WTC11 (cell line): ENCODE data around the gene BCAS3. TPM values are rescaled to one million over a fixed set of nuclear protein-coding genes. Genes with fewer than 3 reads are reported as not detected.
A peak's percentile ranks its signal among the peaks of the same experiment; 100 is the strongest.

Experiments used
- ATAC-seq: fragments of 200-7000 bp; cut with Tn5 transposase; 2 replicates; pipeline ENCODE4 v1.10.0; 2021; ENCODE audit warnings: mild to moderate bottlenecking, moderate library complexity
- CTCF ChIA-PET: fragments of 300-600 bp; sonication (Branson Sonifier 250); formaldehyde crosslinking; loops from one replicate; lab custom pipeline; 2021; ENCODE audit warnings: antibody characterized with exemption; lab: Charles Lee
- POLR2A ChIA-PET: fragments of 350-600 bp; sonication (Branson Sonifier 250); formaldehyde crosslinking; loops from one replicate; lab custom pipeline; 2021; ENCODE audit warnings: antibody characterized with exemption; lab: Charles Lee
- DNase-seq: peaks from one replicate; pipeline ENCODE4 v3.0.0; 2021; ENCODE audit warnings: low spot score
- H3K27ac Mint-ChIP-seq: 2 replicates; pipeline ENCODE4 v1.8.0; 2021; ENCODE audit warnings: mixed read lengths
- H3K27me3 Mint-ChIP-seq: 2 replicates; pipeline ENCODE4 v1.8.0; 2021; ENCODE audit warnings: low read depth, mild to moderate bottlenecking, moderate library complexity, mixed read lengths
- H3K36me3 Mint-ChIP-seq: 2 replicates; pipeline ENCODE4 v1.8.0; 2021; ENCODE audit warnings: mixed read lengths
- H3K4me1 Mint-ChIP-seq: 2 replicates; pipeline ENCODE4 v1.8.0; 2022; ENCODE audit warnings: mixed read lengths
- H3K4me3 Mint-ChIP-seq: 2 replicates; pipeline ENCODE4 v1.8.0; 2021; ENCODE audit warnings: mild to moderate bottlenecking, moderate library complexity, mixed read lengths
- H3K9me3 Mint-ChIP-seq: 2 replicates; pipeline ENCODE4 v1.8.0; 2021; ENCODE audit warnings: mixed read lengths
- ATF3 ChIP-seq: sonication (generic); formaldehyde crosslinking; conservative IDR thresholded peaks from 2 replicates; pipeline ENCODE4 v1.8.1; 2022; ENCODE audit warnings: mild to moderate bottlenecking, missing genetic modification reagents
- E2F5 ChIP-seq: sonication (generic); formaldehyde crosslinking; IDR thresholded peaks from 2 replicates; pipeline ENCODE4 v1.8.1; 2022; ENCODE audit warnings: mild to moderate bottlenecking, moderate library complexity, missing genetic modification reagents
- FOXK1 ChIP-seq: sonication (generic); formaldehyde crosslinking; IDR thresholded peaks from 2 replicates; pipeline ENCODE4 v1.8.0; 2022; ENCODE audit warnings: mild to moderate bottlenecking, moderate library complexity, missing genetic modification reagents
- FOXP1 ChIP-seq: sonication (generic); formaldehyde crosslinking; IDR thresholded peaks from 2 replicates; pipeline ENCODE4 v1.8.0; 2022; ENCODE audit warnings: missing genetic modification reagents, mild to moderate bottlenecking, moderate library complexity, borderline replicate concordance
- GRHL2 ChIP-seq: fragments of 250-450 bp; sonication (Bioruptor Pico); IDR thresholded peaks from 2 replicates; pipeline ENCODE4 v1.8.0; 2022; ENCODE audit warnings: mild to moderate bottlenecking, moderate library complexity; ENCODE audit not compliant: insufficient replicate concordance, severe bottlenecking
- MYBL2 ChIP-seq: sonication (generic); formaldehyde crosslinking; IDR thresholded peaks from 2 replicates; pipeline ENCODE4 v1.8.1; 2023; ENCODE audit warnings: mild to moderate bottlenecking, moderate library complexity, missing genetic modification reagents
- NR2C2 ChIP-seq: sonication (generic); formaldehyde crosslinking; IDR thresholded peaks from 2 replicates; pipeline ENCODE4 v1.8.0; 2022; ENCODE audit warnings: mild to moderate bottlenecking, missing genetic modification reagents
- NR3C1 ChIP-seq: sonication (generic); formaldehyde crosslinking; conservative IDR thresholded peaks from 2 replicates; pipeline ENCODE4 v1.8.1; 2023; ENCODE audit warnings: low read depth, mild to moderate bottlenecking, missing genetic modification reagents
- PREB ChIP-seq: sonication (generic); formaldehyde crosslinking; IDR thresholded peaks from 2 replicates; pipeline ENCODE4 v1.8.1; 2022; ENCODE audit warnings: mild to moderate bottlenecking, missing genetic modification reagents, moderate library complexity, borderline replicate concordance
- SMAD3 ChIP-seq: sonication (generic); formaldehyde crosslinking; IDR thresholded peaks from 2 replicates; pipeline ENCODE4 v1.8.0; 2022; ENCODE audit warnings: missing genetic modification reagents, mild to moderate bottlenecking, borderline replicate concordance
- TEAD4 ChIP-seq: sonication (generic); formaldehyde crosslinking; IDR thresholded peaks from 2 replicates; pipeline ENCODE4 v1.8.0; 2022; ENCODE audit warnings: mild to moderate bottlenecking, missing genetic modification reagents
- TP53 ChIP-seq: sonication (generic); formaldehyde crosslinking; IDR thresholded peaks from 2 replicates; pipeline ENCODE4 v1.8.1; 2023; ENCODE audit warnings: mild to moderate bottlenecking, missing genetic modification reagents
- USF1 ChIP-seq: sonication (generic); formaldehyde crosslinking; IDR thresholded peaks from 2 replicates; pipeline ENCODE4 v1.8.0; 2022; ENCODE audit warnings: mild to moderate bottlenecking, missing genetic modification reagents
- ZBTB21 ChIP-seq: sonication (generic); formaldehyde crosslinking; IDR thresholded peaks from 2 replicates; pipeline ENCODE4 v1.8.1; 2023; ENCODE audit warnings: mild to moderate bottlenecking, missing genetic modification reagents, borderline replicate concordance
- ZNF121 ChIP-seq: sonication (generic); formaldehyde crosslinking; IDR thresholded peaks from 2 replicates; pipeline ENCODE4 v1.8.0; 2023; ENCODE audit warnings: missing genetic modification reagents
- ZNF416 ChIP-seq: fragments of 250-450 bp; sonication (Bioruptor Pico); IDR thresholded peaks from 2 replicates; pipeline ENCODE4 v1.9.0; 2021; ENCODE audit warnings: mild to moderate bottlenecking, inconsistent platforms
- total RNA-seq: library from RNA; stranded (reverse); gene quantifications from 3 replicates; pipeline ENCODE4 v1.2.3, GENCODE V29; 2021
- TF ChIP-seq, protein P1 (sequence below): sonication (generic); formaldehyde crosslinking; IDR thresholded peaks from 2 replicates; pipeline ENCODE4 v1.8.0; 2023; ENCODE audit warnings: missing genetic modification reagents
- TF ChIP-seq, protein P2 (sequence below): sonication (generic); formaldehyde crosslinking; IDR thresholded peaks from 2 replicates; pipeline ENCODE4 v1.8.0; 2022; ENCODE audit warnings: missing genetic modification reagents
- TF ChIP-seq, protein P3 (sequence below): fragments of 250-450 bp; sonication (Bioruptor Pico); conservative IDR thresholded peaks from 2 replicates; pipeline ENCODE4 v1.9.0; 2021; ENCODE audit warnings: mild to moderate bottlenecking
- TF ChIP-seq, protein P4 (sequence below): sonication (generic); formaldehyde crosslinking; IDR thresholded peaks from 2 replicates; pipeline ENCODE4 v1.8.1; 2023; ENCODE audit warnings: mild to moderate bottlenecking, moderate library complexity, missing genetic modification reagents

The BCAS3 gene
- total RNA-seq, 1 experiment from 2014 or later: 15.5 TPM

- no peak for ATAC-seq
- Mint-ChIP-seq H3K27ac (no peak overlapping the region), H3K4me1 (peaks cover 24% of the 10 kb centered on the region), H3K36me3 (no peaks in the 10 kb centered on the region), H3K4me3 (no peak overlapping the region), H3K9me3 (no peaks in the 10 kb centered on the region), H3K27me3 (no peaks in the 10 kb centered on the region)
- ChIA-PET POLR2A (no interaction called here), CTCF (no interaction called here)
- no peak for DNase-seq
- TF ChIP-seq PREB (CRISPR knock-in tag): no peak
- TF ChIP-seq, protein P1, sequence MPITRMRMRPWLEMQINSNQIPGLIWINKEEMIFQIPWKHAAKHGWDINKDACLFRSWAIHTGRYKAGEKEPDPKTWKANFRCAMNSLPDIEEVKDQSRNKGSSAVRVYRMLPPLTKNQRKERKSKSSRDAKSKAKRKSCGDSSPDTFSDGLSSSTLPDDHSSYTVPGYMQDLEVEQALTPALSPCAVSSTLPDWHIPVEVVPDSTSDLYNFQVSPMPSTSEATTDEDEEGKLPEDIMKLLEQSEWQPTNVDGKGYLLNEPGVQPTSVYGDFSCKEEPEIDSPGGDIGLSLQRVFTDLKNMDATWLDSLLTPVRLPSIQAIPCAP (CRISPR knock-in tag): no peak
- TF ChIP-seq, protein P2, sequence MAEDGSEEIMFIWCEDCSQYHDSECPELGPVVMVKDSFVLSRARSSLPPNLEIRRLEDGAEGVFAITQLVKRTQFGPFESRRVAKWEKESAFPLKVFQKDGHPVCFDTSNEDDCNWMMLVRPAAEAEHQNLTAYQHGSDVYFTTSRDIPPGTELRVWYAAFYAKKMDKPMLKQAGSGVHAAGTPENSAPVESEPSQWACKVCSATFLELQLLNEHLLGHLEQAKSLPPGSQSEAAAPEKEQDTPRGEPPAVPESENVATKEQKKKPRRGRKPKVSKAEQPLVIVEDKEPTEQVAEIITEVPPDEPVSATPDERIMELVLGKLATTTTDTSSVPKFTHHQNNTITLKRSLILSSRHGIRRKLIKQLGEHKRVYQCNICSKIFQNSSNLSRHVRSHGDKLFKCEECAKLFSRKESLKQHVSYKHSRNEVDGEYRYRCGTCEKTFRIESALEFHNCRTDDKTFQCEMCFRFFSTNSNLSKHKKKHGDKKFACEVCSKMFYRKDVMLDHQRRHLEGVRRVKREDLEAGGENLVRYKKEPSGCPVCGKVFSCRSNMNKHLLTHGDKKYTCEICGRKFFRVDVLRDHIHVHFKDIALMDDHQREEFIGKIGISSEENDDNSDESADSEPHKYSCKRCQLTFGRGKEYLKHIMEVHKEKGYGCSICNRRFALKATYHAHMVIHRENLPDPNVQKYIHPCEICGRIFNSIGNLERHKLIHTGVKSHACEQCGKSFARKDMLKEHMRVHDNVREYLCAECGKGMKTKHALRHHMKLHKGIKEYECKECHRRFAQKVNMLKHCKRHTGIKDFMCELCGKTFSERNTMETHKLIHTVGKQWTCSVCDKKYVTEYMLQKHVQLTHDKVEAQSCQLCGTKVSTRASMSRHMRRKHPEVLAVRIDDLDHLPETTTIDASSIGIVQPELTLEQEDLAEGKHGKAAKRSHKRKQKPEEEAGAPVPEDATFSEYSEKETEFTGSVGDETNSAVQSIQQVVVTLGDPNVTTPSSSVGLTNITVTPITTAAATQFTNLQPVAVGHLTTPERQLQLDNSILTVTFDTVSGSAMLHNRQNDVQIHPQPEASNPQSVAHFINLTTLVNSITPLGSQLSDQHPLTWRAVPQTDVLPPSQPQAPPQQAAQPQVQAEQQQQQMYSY (CRISPR knock-in tag): no peak
- no peak for TF ChIP-seq ZBTB21
- no peak for TF ChIP-seq USF1
- no peak for TF ChIP-seq E2F5 (CRISPR knock-in tag)
- TF ChIP-seq ATF3: no peak
- no peak for TF ChIP-seq FOXK1
- TF ChIP-seq, protein P3, sequence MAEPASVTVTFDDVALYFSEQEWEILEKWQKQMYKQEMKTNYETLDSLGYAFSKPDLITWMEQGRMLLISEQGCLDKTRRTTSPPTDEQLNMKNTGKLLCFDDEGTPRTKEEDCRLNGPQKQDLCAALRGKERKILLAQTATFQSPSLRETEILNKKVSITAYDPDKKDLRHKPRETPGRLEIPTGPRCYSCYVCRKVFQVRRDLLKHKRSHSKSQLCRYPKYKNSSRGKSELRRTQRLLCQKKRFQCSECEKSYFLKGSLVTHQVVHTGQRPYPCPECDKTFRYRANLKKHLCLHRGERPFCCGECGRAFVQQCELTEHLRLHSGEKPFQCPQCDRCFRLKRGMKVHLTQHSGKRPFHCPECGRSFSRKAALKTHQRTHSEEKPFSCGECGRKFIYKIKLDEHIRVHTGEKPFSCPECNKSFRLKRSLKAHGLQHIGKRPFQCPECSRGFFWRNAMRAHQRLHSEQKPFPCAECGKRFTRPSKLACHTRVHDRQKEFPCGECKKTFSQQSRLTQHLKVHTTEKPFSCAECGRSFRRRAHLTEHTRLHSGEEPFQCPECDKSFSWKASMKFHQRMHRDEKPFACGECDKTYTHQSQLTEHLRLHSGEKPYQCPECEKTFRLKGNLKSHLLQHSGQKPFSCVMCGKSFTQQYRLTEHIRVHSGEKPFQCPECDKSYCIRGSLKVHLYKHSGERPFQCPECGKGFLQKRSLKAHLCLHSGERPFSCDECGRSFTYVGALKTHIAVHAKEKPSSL (CRISPR knock-in tag): no peak
Observed at GRCh38 chr17:60904582-60904981, 226.9 kb downstream of the BCAS3 start.

DNA sequence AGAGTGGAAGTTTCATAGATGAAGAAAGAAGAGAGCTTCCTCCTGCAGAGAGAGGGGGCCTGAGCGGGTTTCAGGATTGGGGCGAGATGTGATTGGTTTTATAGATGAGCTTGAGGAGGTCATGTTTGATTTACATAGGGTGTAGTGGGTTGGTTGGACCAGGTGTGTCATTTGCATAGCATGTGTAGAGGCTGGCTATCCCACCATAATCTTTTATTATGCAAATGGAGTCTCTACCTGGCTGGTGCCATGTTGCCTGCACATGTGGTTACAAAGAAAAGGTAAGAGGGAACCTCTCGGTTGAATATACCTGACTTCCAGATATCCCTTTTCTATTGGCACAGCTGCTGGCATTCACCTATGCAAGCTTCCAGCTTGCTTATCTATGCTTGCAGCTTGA, 228.1 kb downstream of the BCAS3 start:
- ChIA-PET CTCF (interaction anchor here (1.1 kb wide), 1 partner anchor 66 kb away, joined by 3 read pairs; no protein-coding TSS in a partner anchor), POLR2A (no interaction called here)
- Mint-ChIP-seq H3K9me3 (no peaks in the 10 kb centered on the region), H3K27me3 (no peaks in the 10 kb centered on the region), H3K4me1 (peaks cover 21% of the 10 kb centered on the region), H3K4me3 (no peak overlapping the region), H3K27ac (0 out of 2 replicates have a peak overlapping the region, but pooled peaks have one; percentile 1), H3K36me3 (no peaks in the 10 kb centered on the region)
- DNase-seq (no peak), ATAC-seq (peak; percentile 83)
- no peak for TF ChIP-seq TP53
- TF ChIP-seq, all 79 proteins: peak for 0

- Mint-ChIP-seq H3K4me3 (no peak overlapping the region), H3K27ac (no peak overlapping the region), H3K4me1 (peaks cover 21% of the 10 kb centered on the region), H3K9me3 (no peaks in the 10 kb centered on the region), H3K27me3 (no peaks in the 10 kb centered on the region), H3K36me3 (no peaks in the 10 kb centered on the region)
- ChIA-PET CTCF (no interaction called here), POLR2A (no interaction called here)
- DNase-seq: no peak
- ATAC-seq: peak; percentile 38; the same call in 1 of the 2 replicates
- TF ChIP-seq, protein P4, sequence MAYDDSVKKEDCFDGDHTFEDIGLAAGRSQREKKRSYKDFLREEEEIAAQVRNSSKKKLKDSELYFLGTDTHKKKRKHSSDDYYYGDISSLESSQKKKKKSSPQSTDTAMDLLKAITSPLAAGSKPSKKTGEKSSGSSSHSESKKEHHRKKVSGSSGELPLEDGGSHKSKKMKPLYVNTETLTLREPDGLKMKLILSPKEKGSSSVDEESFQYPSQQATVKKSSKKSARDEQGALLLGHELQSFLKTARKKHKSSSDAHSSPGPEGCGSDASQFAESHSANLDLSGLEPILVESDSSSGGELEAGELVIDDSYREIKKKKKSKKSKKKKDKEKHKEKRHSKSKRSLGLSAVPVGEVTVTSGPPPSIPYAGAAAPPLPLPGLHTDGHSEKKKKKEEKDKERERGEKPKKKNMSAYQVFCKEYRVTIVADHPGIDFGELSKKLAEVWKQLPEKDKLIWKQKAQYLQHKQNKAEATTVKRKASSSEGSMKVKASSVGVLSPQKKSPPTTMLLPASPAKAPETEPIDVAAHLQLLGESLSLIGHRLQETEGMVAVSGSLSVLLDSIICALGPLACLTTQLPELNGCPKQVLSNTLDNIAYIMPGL (CRISPR knock-in tag): no peak
- TF ChIP-seq ZNF416 (CRISPR knock-in tag) (no peak), USF1 (no peak), TEAD4 (CRISPR knock-in tag) (no peak), FOXK1 (no peak), ZNF121 (no peak), SMAD3 (CRISPR knock-in tag) (no peak), NR2C2 (no peak), GRHL2 (no peak), NR3C1 (CRISPR knock-in tag) (no peak), FOXP1 (no peak), MYBL2 (CRISPR knock-in tag) (no peak)
Observed at GRCh38 chr17:60908324-60908723, 230.7 kb downstream of the BCAS3 start.
